ENCODE results near the gene IFI27L2.

The IFI27L2 gene

DNA sequence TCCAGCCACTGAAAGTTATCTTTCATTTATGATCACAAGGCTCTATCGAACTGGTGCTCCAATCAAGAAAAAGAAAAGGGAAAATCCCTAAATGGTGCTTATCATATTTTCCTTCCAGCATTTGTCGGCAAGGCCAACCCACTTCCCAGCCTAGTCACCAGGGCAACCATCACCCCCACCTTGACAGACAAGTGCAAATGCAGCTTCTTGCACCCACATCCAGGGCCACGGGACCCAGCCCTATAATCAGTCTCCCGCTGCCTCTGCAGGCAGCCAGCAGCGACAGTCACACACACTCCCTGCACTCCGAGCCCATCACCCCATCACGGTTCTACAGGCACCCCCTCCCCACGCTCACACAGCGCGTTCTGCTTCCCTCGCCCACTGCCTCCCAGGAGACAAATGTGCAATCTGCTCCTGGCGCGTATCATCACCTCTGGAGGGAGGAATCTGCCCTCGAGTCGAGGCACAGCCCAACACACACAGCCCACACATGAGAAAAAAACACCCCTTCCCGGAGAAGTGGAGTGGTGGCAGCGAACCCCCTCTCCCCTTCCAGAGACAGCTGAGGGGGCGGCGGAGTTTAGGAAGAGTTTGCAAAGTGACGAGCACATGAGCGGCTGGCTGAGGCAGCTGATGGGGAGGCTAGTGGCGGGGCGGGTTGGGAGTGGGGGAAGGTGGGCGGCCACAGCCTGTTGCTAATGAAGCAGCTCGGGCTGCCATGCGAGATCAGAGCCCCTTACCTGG is 35.5 kb upstream of the IFI27L2 start:
- TF ChIP-seq, protein P1, sequence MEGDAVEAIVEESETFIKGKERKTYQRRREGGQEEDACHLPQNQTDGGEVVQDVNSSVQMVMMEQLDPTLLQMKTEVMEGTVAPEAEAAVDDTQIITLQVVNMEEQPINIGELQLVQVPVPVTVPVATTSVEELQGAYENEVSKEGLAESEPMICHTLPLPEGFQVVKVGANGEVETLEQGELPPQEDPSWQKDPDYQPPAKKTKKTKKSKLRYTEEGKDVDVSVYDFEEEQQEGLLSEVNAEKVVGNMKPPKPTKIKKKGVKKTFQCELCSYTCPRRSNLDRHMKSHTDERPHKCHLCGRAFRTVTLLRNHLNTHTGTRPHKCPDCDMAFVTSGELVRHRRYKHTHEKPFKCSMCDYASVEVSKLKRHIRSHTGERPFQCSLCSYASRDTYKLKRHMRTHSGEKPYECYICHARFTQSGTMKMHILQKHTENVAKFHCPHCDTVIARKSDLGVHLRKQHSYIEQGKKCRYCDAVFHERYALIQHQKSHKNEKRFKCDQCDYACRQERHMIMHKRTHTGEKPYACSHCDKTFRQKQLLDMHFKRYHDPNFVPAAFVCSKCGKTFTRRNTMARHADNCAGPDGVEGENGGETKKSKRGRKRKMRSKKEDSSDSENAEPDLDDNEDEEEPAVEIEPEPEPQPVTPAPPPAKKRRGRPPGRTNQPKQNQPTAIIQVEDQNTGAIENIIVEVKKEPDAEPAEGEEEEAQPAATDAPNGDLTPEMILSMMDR (IDR thresholded peaks at IDR 0.05; ENCODE audit: extremely low read depth, insufficient read depth, missing control alignments): no peak
- in situ Hi-C loops (cut with MboI; ENCODE audit: low pct_unique_long_range_greater_than_20kb, low sequenced_read_pairs, unreplicated experiment): no loop called here
- DNase-seq (ENCODE audit: low spot score): no peak

DNA sequence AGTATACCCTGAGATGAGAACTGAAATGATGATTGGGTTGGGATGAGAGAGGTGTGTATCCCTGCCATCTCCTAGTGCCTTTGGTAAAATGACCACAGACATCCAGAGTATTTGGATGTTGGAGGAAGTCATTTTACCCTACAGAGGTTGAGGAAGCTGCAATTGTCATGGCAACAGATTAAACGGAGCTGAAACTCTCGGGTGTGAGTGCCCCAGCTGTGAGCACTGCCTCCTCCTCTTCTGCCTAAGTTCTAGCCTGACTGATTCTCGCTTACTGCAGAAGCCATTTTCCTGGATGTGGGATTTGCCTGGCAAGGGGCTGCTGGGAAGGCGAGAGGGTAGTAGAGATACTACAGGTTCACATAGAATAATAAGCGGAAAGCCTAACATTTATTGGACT is 34.4 kb upstream of the IFI27L2 start:
- TF ChIP-seq, protein P1 (IDR thresholded peaks at IDR 0.05; ENCODE audit: extremely low read depth, insufficient read depth, missing control alignments): no peak
- in situ Hi-C loops (cut with MboI; ENCODE audit: low pct_unique_long_range_greater_than_20kb, low sequenced_read_pairs, unreplicated experiment): no loop called here
- no peak for DNase-seq (ENCODE audit: low spot score)

DNA sequence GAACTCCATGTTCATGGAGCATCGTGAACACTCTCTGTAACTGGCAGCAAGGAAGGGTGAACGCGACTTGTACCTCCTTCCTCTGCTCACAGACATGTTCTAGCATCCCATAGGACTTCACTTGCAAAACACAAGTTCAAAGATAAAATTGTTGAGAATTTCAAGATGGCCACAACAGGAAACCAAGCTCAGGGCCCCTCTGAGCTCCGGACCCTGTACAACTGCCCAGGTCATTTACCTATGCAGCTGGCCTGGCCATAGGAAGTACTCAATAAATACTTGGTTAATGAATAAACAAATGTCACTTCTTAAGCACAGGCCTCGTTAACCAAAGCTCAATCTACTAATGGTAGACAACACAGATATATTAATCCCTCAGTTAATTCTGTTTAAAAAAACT is 33.1 kb upstream of the IFI27L2 start:
- in situ Hi-C loops (cut with MboI; ENCODE audit: low pct_unique_long_range_greater_than_20kb, low sequenced_read_pairs, unreplicated experiment): no loop called here
- TF ChIP-seq, protein P1 (IDR thresholded peaks at IDR 0.05; ENCODE audit: extremely low read depth, insufficient read depth, missing control alignments): no peak
- DNase-seq (ENCODE audit: low spot score): no peak

DNA sequence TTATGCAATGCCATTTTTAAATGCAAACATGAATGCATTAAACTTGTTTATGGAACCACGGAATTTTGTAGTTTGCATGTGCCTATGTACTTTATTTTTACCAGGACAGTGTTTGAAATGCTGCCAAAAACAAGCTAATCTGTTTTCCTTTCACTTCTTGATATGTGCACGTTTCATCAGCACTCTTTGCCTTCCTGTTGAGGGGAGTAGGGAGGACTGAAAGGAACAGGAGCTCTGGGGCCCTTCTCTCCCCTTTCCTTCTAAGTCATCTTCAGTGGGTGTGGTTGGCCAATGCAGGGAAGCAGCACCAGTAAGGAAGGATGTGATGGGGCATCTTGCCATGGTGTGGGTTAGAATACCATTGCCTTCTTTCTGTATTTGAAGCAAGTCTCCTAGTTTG is 32.6 kb upstream of the IFI27L2 start:
- in situ Hi-C loops (cut with MboI; ENCODE audit: low pct_unique_long_range_greater_than_20kb, low sequenced_read_pairs, unreplicated experiment): no loop called here
- no peak for DNase-seq (ENCODE audit: low spot score)
- TF ChIP-seq, protein P1 (IDR thresholded peaks at IDR 0.05; ENCODE audit: extremely low read depth, insufficient read depth, missing control alignments): no peak

DNA sequence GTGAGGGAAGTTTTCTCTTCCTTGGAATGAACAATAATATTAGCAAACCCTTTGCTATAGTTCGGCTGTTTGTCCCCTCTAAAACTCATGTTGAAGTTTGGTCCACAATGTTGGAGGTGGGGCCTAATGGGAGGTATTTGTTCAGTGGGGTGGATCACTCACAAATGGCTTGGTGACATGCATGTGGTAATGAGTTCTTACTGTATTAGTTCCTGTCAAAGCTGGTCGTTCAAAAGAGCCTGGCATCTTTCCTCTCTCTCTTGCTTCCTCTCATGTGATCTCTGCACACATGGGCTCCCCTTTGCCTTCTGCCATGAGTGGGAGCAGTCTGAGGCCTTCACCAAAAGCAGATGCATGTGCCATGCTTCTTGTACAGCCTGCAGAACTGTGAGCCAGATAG is 31.7 kb upstream of the IFI27L2 start:
- in situ Hi-C loops (cut with MboI; ENCODE audit: low pct_unique_long_range_greater_than_20kb, low sequenced_read_pairs, unreplicated experiment): no loop called here

DNA sequence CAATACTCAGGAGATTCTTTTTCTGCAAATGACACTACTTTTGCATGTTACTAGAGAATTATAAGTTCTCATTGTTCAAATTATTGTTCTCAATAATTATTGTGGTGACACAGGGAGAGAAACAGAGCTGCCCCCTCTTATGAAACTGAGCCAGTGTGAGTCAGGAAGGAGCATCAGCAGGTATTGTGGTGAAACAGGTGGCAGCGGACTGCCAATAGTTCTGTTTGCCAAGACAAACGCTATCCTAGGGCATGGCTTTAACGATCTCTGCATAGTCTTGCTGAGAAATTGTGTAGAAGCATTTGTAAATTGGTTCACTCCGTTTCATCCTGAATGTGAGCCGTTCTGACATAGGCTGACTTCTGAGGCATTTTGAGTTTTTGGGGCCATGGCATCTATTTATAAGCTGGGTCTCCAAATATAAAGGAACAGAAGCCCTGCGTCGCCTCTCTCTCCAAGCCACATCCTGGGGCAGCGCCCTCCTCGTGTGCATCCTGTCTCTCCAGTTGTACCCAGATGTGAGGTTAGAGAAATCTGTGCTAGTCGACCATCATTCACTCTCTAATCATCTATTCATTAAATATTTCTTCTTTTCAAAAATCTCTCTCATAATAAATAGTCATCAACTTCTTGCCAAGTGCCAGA is 29.0 kb upstream of the IFI27L2 start:
- DNase-seq (ENCODE audit: low spot score): no peak
- in situ Hi-C loops (cut with MboI; ENCODE audit: low pct_unique_long_range_greater_than_20kb, low sequenced_read_pairs, unreplicated experiment): no loop called here
- TF ChIP-seq, protein P1 (IDR thresholded peaks at IDR 0.05; ENCODE audit: extremely low read depth, insufficient read depth, missing control alignments): no peak

More for the DNA sequence above, 31.7 kb upstream of the IFI27L2 start:
- no peak for DNase-seq (ENCODE audit: low spot score)
- TF ChIP-seq, protein P1 (IDR thresholded peaks at IDR 0.05; ENCODE audit: extremely low read depth, insufficient read depth, missing control alignments): no peak
